Fibroblast of the conjunctiva (primary cell): ENCODE measurements around the gene BST2.
"Not testable (repeated sequence)": the region's sequence is repeated elsewhere in the genome, so short reads cannot be mapped to it uniquely, and the experiment has no call there.

ENCODE experiments used
- DNase-seq: peaks from one replicate; pipeline ENCODE4 v3.0.0-alpha.2; 2010; ENCODE audit warnings: low read depth

The BST2 gene

DNA sequence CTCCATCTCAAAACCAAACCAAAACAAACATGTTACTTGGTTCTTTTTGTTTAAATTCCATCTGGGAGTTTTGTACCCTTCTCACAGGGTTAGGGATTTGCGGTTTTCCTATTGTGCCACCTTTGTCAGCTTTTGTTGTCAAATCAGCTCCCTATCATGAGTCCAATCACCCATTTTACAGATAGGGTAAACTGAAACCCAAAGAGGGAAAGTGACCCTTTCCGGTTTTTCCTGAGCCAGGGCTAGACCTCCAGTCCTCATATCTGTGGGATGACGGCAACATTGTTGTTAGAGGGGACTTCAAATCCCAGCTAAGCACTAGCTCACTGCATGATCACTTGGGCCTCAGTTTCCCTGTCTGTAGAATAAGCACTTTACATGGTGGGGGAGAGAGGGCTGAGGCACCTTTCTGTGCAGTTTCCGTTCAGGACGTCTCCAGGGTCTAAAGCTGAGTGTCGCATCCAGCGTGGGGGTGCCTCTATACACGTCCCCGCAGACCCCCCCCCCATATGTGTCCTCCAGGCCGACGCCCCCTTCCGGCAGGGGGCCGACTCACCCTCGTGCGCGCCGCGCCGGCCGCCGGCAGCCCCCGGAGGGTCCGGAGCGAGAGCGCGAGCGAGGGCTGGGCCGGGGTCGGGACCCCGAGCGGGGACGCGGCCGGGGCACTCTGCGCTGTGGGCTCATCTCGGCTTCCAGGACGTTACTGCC, 15.3 kb downstream of the BST2 start:
- no peak for DNase-seq

DNA sequence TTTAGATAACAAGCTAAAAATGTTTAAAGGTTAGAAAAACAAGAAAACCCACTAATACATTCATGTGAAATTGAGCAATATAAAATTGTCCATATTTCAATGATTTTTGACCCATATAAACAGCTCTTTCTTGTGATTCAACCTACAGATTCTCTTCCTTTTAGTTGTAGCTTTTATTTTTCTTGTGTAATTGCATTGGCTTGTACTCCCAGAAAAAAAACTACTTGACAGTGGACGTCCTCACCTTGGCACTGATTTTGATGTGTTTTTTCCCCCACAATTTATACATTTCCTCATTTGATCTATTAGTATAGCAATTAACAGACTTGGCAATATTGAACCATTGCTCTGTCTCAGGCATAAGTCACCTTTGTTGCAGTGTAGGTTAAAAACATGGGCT, 16.1 kb downstream of the BST2 start:
- no peak for DNase-seq

DNA sequence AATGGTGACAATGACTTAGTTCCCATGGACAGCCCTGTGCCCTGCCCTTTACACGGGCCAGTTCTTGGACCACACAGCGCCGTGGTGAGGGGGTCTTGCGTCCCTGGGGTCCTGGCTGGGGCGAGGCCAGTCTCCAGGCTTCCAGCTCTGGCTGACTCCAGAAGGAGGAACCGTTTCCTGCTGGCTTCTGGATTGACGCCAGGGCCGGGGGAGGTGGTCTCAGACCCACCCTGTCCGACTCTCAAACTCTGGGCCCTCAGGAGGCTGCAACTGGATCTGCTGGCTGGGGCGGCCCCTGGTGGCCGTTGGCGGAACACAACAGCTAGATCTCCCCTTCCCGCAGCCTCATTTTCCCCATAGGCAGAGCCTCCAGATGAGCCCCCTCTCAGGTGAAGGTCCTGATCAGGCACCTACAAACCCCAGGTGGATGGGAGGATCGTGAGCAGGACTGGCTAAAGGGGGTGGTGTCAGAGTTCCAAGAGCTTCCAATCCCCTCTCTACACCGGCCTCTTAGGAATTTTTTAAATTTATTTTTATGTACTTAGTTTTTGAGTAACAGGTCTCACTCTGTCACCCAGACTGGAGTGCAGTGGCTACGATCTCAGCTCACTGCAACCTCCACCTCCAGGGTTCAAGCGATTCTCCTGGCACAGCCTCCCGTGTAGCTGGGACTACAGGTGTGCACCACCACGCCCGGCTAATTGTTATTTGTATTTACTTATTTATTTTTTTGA, 19.4 kb downstream of the BST2 start:
- DNase-seq = no peak

DNA sequence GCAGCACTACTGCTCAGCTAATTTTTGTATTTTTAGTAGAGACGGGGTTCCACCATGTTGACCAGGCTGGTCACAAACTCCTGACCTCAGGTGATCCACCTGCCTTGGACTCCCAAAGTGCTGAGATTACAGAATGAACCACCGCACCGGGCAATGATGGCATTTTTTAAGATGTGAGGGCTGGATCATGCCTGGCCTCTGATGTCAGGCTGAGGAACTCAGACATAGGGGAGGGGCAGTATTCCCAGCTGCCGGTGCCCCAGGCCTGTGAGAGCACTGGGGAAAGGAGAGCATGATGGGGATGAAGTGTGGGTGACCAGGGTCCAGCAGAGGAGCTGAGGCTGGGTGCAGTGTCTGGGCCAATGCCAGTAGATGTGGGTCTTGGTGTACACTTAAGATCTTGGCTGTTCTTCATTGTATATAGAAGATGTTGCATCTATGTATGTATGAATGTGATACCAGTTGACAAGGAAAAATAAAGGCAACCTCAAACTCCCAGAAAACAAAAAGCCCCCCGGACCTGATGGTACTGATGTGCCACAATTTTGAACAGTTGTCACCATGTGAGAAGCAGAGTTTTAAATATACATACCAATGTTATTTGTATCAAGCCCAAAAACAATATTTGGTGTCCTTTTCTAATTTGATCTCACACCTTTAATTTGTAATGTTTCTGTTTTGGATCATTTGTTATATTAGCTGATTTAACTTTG, 24.8 kb downstream of the BST2 start:
- DNase-seq = no peak

DNA sequence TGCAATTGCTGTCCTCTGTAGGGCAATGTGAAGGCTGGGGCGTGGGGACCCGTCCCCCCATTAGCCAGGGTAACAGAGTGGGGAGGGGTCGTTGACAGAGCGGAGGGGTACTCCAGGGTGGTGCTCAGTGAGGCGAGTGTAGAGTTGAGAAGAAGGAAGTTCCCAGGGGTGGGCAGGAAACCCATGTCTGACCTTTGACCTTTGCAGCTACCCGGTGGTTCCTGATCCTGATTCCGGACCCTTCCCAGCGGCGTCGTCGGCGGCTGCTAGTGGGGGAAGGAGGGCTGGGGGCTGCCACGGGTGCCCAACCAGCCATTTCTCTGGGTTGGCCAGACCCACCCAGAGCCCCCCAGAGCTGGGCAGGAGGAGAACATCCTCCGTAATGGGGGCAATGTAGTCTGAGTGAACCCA, 26.2 kb downstream of the BST2 start:
- DNase-seq = no peak

DNA sequence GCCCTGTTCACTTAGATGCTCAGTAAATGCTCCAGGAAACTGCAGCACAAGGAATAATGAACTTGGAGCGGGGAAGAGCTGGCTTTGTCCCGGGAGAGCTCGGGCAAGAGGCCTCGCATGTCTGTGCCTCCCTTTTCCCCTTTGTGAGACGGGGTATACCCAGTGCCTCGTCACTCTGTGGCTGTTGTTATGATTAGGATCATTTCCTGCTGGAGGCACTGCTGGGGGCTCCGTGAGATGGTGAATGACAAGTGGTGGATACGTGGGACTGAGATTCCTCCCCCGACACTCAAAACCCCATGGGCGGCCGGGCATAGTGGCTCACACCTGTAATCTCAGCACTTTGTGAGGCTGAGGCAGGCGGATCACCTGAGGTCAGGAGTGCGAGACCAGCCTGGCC, 27.2 kb downstream of the BST2 start:
- no peak for DNase-seq

DNA sequence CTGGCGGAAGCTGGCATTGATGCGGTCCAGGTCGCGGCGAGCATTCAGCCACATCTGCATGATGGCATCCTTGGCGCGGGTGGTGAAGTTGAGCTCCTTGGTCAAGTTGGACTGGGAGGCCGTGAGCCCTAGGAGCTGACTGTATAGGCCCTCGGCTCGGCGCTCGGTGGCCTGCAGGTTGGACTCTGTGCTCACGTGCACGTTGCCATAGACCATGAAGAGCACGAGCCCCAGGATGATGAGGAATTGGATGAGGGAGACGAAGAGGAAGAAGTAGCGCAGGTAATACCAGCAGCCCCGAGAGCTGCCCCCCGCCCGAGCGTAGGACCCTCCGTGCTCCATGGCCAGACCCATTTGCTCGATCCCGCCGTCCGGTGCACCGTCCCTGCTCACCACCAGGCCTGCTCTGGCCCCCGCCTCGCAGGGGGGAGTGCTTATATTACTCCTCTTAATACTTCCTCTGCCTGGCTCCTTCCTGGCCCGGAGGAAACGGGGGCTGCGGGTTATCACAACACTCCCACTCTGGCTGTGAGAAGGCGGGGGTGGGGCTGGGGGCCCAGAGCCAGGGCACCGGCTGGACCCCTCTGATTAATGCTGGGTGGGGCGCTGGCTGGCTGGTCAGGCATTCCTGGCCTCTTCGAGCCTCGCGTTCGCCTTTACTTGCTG, 28.4 kb downstream of the BST2 start, which contains the start of gene PLVAP:
Gene PLVAP (minus strand): TSS at position 408 of the 666 bp plus-strand sequence. CDS start 54 bp downstream, at position 354.
- no peak for DNase-seq

DNA sequence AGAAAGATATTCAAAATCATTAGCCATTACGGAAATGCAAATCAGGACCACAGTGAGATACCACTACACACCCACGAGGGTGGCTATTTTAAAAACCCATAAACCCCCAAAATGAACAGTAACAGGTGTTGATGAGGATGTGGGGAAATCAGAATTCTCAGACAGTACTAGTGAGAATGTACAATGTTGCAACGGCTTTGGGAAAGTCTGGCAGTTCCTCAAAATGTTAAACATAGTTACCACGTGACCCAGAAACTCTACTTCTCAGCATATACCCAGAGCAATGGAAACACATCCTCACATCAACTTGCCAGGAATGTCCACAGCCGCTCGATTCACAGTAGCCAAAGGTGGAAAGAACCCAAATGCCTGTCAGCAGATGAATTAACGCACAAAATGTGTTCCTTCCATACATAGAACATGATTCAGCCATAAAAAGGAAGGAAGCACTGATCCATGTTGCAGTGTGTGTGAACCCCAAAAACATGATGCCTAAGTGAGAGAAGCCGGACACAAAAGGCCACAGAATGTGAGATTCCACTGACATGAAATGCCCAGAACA, 35.3 kb downstream of the BST2 start:
- no peak for DNase-seq

DNA sequence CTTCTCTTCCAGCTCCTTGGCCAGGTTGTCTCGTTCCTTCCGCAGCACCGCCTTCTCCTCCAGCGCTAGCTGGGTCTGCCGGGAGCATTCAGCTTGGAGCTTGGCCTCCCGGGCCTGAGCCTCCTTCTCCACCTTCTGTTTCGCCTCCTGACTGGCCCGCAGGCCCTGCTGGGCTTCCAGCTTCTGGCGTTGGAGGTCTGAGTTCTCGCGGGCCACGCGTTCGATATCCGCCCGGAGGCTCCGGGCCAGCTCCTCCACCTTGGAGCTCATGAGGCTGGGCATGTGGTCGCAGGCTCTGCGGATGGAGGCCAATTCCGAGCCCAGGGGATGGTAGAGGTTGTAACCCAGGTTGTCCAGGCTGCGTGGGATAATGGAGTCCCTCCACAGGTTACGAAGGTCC, 40.1 kb downstream of the BST2 start:
- no peak for DNase-seq

DNA sequence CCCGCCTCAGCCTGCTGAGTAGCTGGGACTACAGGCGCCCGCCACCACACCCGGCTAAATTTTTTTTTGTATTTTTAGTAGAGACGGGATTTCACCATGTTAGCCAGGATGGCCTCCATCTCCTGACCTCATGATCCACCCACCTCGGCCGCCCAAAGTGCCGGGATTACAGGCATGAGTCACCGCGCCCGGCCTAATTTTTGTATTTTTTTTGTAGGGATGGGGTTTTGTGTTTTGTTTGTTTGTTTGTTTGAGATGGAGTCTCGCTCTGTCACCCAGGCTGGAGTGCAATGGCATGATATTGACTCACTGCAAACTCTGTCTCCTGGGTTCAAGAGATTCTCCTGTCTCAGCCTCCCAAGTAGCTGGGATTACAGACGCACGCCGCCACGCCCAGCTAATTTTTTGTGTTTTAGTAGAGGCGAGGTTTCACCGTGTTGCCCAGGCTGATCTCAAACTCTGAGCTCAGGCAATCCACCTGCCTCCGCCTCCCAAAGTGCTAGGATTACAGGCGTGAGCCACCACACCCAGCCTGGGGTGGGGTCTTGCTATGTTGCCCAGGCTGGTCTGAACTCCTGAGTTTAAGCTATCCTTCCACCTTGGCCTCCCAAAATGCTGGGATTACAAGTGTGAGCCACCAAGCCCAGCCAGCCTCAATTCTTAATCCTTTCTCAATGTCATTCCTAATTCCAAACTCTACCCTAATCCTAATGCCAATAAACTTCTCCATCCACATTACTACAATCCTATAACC, 41.4 kb downstream of the BST2 start:
- not testable (repeated sequence) for DNase-seq

DNA sequence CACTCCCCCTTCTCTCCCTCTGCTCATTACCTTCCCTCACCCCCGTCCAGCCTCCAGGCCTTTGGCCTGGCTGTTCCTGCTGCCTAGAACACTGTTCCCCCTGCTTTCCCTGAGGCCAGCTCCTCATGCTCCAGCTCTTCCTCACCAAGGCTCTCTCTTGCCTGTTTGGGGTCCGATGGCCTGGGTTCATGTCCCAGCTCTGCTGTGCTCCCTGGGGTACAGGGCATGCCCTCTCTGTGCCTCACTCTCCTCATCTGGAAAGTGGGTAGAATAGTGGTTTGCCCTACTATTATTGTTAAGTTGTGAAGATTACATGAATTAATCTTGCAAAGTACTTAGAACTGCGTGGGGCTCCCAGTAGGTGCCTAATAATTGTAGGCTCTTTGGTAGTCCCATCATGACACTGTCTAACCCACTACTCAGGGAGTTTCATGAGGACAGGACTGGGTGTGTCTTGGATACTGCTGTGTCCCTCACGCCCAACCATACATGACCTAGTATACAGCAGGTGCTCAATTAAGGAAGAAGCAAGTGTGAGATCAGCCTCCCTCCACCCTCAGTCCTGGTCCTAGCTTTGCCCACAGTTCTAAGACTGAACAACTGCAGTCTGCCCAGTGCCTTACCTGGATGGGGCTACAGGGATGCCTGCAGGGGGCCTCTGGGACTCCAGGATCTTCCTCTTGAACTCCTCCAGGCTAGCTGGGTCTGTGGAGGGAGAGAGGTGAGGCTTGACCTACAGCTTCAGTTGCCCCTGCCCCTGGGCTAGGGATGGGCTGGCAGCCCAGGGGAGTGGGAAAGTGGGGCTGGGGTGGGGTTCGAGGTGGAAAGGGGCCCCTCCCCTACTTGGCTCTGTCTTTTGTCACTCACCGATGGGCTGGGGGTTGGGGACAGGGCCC, 45.3 kb downstream of the BST2 start:
- DNase-seq = no peak

DNA sequence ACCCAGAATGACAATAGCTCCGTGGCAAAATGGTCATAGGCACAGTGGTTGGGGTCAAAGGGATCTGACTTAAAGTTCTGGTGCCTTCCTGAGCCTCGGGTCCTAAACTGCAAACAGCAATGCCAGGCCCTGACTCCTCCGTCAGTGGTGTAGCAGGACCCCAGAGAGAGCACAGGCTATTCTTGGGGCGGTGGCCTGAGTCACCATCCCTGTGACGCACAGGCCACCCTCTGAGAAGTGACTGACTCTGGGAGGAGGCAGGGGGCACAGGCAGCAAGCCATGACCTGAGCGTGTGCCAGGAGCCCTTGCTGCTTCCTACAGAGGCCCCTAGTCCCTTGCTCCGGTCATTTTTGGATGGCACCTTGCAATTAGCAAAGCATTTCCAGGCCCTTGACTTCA, 47.0 kb downstream of the BST2 start:
- no peak for DNase-seq

DNA sequence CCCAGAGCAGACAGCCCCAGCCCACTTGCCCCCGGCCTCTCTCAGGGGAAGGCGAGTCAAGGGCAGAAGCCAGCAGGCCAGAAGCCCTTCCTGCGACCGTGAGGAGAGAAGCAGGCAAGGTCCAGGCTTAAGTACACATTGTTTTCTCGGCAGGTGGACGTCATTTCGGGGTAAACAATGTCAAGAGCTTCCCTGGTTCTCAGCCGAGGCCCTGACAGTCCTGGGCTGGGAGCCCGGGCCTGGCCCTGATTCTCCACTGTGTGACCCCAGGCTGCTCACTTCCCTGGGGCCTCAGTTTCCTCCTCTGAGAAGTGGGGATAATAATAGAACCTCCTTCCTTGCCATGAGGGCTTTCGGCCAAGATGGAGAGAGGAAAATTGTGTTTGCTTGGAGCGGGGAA, 47.7 kb downstream of the BST2 start:
- no peak for DNase-seq

DNA sequence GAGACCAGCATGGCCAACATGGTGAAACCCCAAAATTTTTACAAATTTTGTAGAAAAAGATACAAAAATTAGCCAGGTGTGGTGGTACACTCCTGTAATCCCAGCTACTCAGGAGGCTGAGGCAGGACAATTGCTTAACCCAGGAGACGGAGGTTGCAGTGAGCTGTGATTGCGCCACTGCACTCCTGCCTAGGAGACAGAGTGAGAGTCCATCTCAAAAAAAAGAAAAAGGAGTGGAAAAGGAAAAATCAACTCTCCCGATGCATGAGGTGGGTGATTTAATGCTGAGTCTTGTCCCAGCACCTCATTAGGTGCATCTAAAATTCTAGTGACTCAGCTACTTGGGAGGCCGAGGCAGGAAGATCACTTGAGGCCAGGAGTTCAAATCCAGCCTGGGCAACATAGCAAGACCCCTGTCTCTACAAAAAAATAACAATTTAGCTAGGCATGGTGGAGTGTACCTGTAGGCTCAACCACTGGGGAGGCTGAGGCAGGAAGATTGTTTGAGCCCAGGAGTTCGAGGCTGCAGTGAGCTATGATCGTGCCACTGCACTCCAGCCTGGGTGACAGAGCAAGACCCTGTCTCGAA, 48.3 kb downstream of the BST2 start:
- no peak for DNase-seq

DNA sequence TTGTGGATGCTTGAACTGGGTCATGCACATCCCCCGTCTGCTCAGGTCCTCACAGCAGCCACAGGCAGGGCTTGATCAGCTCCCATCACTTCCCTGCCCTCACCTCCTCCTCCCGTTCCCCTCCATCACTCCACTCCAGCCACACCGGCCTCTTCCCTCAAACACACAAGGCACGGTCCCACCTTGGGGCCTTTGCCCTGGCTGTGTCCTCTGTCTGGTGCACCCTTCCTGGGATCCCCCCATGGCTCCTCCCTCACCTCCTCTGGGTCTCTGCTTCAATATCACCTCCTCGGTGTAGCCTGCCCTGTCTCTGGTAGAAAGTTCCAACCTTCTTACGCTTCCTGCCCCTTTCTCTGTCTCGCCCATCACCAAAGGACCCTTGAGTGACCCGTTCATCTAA, 52.0 kb downstream of the BST2 start:
- no peak for DNase-seq
